RWPE2 (cell line): ENCODE data around the gene POLE.

ENCODE experiments used
- ATAC-seq: fragments of 200-7000 bp; cut with Tn5 transposase; 3 replicates; pipeline ENCODE4 v1.9.1; 2021; ENCODE audit warnings: low read depth
- DNase-seq: peaks from one replicate; pipeline ENCODE4 v3.0.0-alpha.2; 2020; ENCODE audit warnings: low spot score
- H3K27ac ChIP-seq: fragments of 450-650 bp; 2 replicates; pipeline ENCODE4 v1.5.1; 2017; ENCODE audit warnings: mild to moderate bottlenecking; ENCODE audit not compliant: poor library complexity, severe bottlenecking
- H3K27me3 ChIP-seq: fragments of 250-450 bp; sonication (Bioruptor Pico); 2 replicates; pipeline ENCODE4 v1.5.1; 2021; ENCODE audit warnings: mild to moderate bottlenecking, moderate library complexity; ENCODE audit not compliant: insufficient read depth, poor library complexity, severe bottlenecking
- H3K36me3 ChIP-seq: fragments of 250-450 bp; sonication (Bioruptor Pico); 2 replicates; pipeline ENCODE4 v1.5.1; 2020; ENCODE audit warnings: low read depth, mild to moderate bottlenecking, moderate library complexity
- H3K4me1 ChIP-seq: fragments of 250-450 bp; sonication (Bioruptor Pico); 2 replicates; pipeline ENCODE4 v1.5.1; 2021; ENCODE audit warnings: mild to moderate bottlenecking, moderate library complexity; ENCODE audit not compliant: insufficient read depth, poor library complexity, severe bottlenecking
- H3K4me3 ChIP-seq: fragments of 250-450 bp; sonication (Bioruptor Pico); 2 replicates; pipeline ENCODE4 v1.5.1; 2021; ENCODE audit warnings: mild to moderate bottlenecking, moderate library complexity; ENCODE audit not compliant: severe bottlenecking
- H3K9me3 ChIP-seq: fragments of 250-450 bp; sonication (Bioruptor Pico); 2 replicates; pipeline ENCODE4 v1.5.1; 2021; ENCODE audit warnings: mild to moderate bottlenecking, moderate library complexity; ENCODE audit not compliant: severe bottlenecking
- TF ChIP-seq, protein P1 (sequence below): fragments of 450-650 bp; IDR thresholded peaks from one replicate; pipeline ENCODE4 v1.5.1; 2017; ENCODE audit warnings: mild to moderate bottlenecking, moderate library complexity; ENCODE audit not compliant: poor library complexity, severe bottlenecking

The POLE gene

DNA sequence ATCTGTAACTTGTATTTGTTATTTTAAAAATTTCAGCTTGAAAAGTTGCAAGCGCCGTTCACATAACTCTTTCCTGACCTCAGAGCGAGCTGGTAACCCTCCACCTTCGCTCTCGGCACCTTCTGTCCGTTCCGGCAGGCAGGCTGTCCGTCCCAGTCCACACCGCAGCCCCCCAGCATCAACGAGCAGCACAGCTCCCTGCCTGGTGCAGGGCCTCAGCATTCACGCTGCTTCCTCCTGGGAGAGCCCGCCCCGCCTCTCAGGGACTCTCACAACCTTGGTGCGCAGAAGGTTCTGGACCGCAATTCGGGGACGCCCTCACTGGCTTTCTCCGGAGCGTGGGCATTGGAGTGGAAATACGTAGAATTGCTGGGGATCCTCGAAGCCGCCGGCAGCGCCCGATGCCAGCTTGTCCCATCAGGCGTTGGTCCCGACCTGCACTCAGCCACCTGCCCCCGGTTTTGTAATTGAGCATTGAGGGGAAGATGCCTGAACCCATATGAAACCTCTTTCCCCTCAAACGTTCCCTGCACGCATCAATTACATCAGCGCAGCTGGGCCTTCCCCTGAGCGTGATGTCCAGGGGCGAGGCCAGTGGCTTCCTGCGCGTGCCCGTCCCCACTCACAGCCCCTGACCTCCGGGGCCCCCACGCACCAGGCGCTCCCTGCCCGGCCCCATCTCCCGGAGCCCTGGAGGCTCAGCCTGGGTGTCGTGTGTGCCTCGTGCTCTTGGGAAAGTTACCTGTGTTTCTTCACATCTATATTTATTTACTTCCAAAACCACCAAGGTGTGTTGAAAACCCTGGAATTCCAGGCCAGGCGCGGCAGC, 95.8 kb downstream of the POLE start:
- TF ChIP-seq, protein P1, sequence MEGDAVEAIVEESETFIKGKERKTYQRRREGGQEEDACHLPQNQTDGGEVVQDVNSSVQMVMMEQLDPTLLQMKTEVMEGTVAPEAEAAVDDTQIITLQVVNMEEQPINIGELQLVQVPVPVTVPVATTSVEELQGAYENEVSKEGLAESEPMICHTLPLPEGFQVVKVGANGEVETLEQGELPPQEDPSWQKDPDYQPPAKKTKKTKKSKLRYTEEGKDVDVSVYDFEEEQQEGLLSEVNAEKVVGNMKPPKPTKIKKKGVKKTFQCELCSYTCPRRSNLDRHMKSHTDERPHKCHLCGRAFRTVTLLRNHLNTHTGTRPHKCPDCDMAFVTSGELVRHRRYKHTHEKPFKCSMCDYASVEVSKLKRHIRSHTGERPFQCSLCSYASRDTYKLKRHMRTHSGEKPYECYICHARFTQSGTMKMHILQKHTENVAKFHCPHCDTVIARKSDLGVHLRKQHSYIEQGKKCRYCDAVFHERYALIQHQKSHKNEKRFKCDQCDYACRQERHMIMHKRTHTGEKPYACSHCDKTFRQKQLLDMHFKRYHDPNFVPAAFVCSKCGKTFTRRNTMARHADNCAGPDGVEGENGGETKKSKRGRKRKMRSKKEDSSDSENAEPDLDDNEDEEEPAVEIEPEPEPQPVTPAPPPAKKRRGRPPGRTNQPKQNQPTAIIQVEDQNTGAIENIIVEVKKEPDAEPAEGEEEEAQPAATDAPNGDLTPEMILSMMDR: no peak
- no peaks in the 10 kb centered on the region for H3K27me3 ChIP-seq

GRCh38 chr12:132588821-132589669, 98.1 kb downstream of the POLE start:
- no peaks in the 10 kb centered on the region for H3K27me3 ChIP-seq
- no peaks in the 10 kb centered on the region for H3K4me1 ChIP-seq
- no peak for ATAC-seq
- no peak overlapping the region for H3K27ac ChIP-seq
- DNase-seq: no peak
- TF ChIP-seq, protein P1: no peak
- no peak overlapping the region for H3K4me3 ChIP-seq
- no peaks in the 10 kb centered on the region for H3K9me3 ChIP-seq
- no peaks in the 10 kb centered on the region for H3K36me3 ChIP-seq

More for the DNA sequence above, 95.8 kb downstream of the POLE start:
- Histone ChIP-seq H3K4me1 (no peaks in the 10 kb centered on the region), H3K9me3 (no peaks in the 10 kb centered on the region), H3K36me3 (no peaks in the 10 kb centered on the region), H3K27ac (no peak overlapping the region), H3K4me3 (no peak overlapping the region)
- no peak for DNase-seq
- ATAC-seq: no peak

- Histone ChIP-seq H3K27me3 (no peaks in the 10 kb centered on the region), H3K4me3 (no peak overlapping the region)
- ATAC-seq: no peak
Measured at GRCh38 chr12:132588319-132588718, 98.8 kb downstream of the POLE start.

GRCh38 chr12:132587781-132588180, 99.4 kb downstream of the POLE start:
- ATAC-seq (no peak), DNase-seq (no peak)
- H3K9me3 ChIP-seq: no peaks in the 10 kb centered on the region
- no peaks in the 10 kb centered on the region for H3K27me3 ChIP-seq
- TF ChIP-seq, protein P1: no peak
- H3K4me3 ChIP-seq: no peak overlapping the region
- no peaks in the 10 kb centered on the region for H3K4me1 ChIP-seq
- H3K36me3 ChIP-seq: no peaks in the 10 kb centered on the region
- no peak overlapping the region for H3K27ac ChIP-seq

More at GRCh38 chr12:132588319-132588718, 98.8 kb downstream of the POLE start:
- Histone ChIP-seq H3K27ac (no peak overlapping the region), H3K9me3 (no peaks in the 10 kb centered on the region), H3K4me1 (no peaks in the 10 kb centered on the region), H3K36me3 (no peaks in the 10 kb centered on the region)
- no peak for DNase-seq
- TF ChIP-seq, protein P1: no peak
